ENCODE results near the gene MAL. TPM values are rescaled to one million over a fixed set of nuclear protein-coding genes. Genes with fewer than 3 reads are reported as not detected.
"Not testable (repeated sequence)": the region's sequence is repeated elsewhere in the genome, so short reads cannot be mapped to it uniquely, and the experiment has no call there.

MAL gene
- total RNA-seq, 2 donors from 2014 or later: 1.2 to 2.2 TPM

DNA sequence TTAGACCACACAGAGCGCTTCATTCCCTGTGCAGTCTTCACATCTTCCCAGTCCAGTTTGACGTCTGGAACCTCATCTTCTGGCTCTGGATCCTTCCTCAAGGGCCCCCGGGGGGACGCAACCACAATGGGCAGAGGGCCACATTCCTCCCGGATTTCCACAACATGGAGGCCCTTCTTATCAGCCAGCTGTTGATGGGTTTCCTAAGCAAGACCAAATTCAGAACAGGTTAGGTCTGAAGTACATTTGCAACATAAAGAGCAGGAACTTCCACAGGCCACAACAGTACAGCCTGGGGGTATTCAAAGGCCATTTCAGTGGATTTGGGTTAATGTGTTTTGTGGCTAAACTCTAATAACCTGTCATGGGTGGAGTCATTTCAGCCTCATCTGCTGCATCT is 61.9 kb downstream of the MAL start:
- no peak for DNase-seq (ENCODE audit: low spot score)
- Mint-ChIP-seq H3K9me3 (no peaks in the 10 kb centered on the region), H3K4me1 (ENCODE audit: low read depth in 2 of 2) (no peaks in the 10 kb centered on the region), H3K27me3 (no peaks in the 10 kb centered on the region), H3K27ac (no peak overlapping the region), H3K36me3 (peaks cover 21% of the 10 kb centered on the region), H3K4me3 (no peak overlapping the region)
- ATAC-seq: no peak

DNA sequence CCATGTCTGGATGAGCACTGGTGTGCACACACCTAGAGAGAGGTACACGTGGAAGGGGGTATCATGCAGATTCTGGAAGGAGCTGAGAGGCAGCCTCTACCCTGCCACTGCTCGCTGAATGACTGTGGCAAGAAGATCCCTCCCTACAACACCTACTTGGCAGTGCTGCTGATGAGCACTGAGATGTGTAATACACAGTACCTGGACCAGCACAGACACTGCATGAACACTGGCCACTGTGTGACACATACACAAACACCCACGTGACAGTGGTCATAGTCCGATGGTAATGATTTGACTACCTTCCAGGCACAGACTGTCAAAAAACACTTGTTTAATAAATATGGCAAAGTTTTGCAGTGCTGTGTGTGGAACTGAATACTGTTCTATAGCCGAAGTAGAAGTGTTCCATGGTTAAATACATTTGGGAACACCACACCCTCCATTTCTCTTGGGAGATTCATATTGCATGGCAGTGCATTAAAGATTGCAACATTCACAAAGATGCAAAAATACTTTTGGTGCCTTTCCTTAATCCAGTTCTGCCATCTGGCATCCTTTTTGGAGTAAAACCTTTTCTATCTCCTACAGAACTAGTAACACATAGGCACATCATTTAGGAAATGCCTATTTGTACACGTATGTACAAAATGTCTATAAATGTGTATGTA is 66.5 kb downstream of the MAL start:
- peak in 1 of 2 donors; percentile 27 for ATAC-seq
- Mint-ChIP-seq H3K4me1 (ENCODE audit: low read depth in 2 of 2) (peaks cover 22 to 23% of the 10 kb centered on the region in 2 donors), H3K27me3 (no peaks in the 10 kb centered on the region), H3K36me3 (peaks cover 31% of the 10 kb centered on the region), H3K9me3 (no peaks in the 10 kb centered on the region), H3K27ac (no peak overlapping the region), H3K4me3 (no peak overlapping the region)
- DNase-seq (ENCODE audit: low spot score): no peak

DNA sequence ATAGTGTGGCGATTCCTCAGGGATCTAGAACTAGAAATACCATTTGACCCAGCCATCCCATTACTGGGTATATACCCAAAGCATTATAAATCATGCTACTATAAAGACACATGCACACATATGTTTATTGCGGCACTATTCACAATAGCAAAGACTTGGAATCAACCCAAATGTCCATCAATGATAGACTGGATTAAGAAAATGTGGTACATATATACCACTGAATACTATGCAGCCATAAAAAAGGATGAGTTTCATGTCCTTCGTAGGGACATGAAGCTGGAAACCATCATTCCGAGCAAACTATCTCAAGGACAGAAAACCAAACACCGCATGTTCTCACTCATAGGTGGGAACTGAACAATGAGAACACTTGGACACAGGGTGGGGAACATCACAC is 72.8 kb downstream of the MAL start:
- H3K36me3 Mint-ChIP-seq: peaks cover 48% of the 10 kb centered on the region
- peaks cover 23 to 24% of the 10 kb centered on the region in 2 donors for H3K4me1 Mint-ChIP-seq (ENCODE audit: low read depth in 2 of 2)
- not testable (repeated sequence) for ATAC-seq; DNase-seq (ENCODE audit: low spot score); H3K27ac Mint-ChIP-seq; H3K27me3 Mint-ChIP-seq; H3K4me3 Mint-ChIP-seq; H3K9me3 Mint-ChIP-seq

DNA sequence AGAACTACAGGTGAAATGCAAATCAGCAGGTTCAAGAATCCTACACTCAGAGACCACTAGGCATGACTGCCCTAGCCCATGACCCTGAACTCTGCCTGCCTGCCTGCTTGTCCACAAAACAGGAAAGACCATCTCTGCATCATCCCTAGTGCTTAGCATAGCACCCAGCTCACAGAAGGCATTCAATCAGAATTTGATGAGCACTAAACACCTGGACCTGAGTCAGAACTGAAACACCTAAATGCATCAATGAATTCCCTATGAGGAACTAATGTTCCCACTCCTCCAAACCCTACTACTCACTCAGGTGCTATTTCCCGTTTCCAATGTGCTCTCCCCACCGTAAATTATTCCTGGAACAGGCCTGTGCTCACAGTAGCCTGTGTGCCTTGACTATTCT is 74.4 kb downstream of the MAL start:
- Mint-ChIP-seq H3K36me3 (peaks cover 49% of the 10 kb centered on the region), H3K4me1 (ENCODE audit: low read depth in 2 of 2) (peaks cover 15 to 20% of the 10 kb centered on the region in 2 donors), H3K9me3 (no peaks in the 10 kb centered on the region), H3K4me3 (no peak overlapping the region), H3K27ac (no peak overlapping the region), H3K27me3 (no peaks in the 10 kb centered on the region)
- DNase-seq (ENCODE audit: low spot score) (no peak), ATAC-seq (no peak)

Other genes with a start within 250 kb of the MAL start
- not detected for gene TEKT4, start 154.3 kb upstream of the MAL start, total RNA-seq
- gene MRPS5, start 96.1 kb downstream of the MAL start, total RNA-seq: 10 to 100 TPM; 61.5 to 76.0 TPM
- gene ZNF514, start 134.1 kb downstream of the MAL start, total RNA-seq: 10 to 100 TPM; 11.0 to 12.1 TPM
- 1 to 10 TPM; 3.4 to 5.4 TPM for gene ZNF2, start 140.1 kb downstream of the MAL start, total RNA-seq
- gene ZNF892, start 181.8 kb downstream of the MAL start, total RNA-seq: 1 to 10 TPM; 4.1 to 4.4 TPM
- gene PROM2, start 248.7 kb downstream of the MAL start, total RNA-seq: 1 to 10 TPM in 1 of 2 donors, under 1 TPM in 1; 0.95 to 1.1 TPM